Measurements from ENCODE around the gene TRIP12. TPM values are rescaled to one million over a fixed set of nuclear protein-coding genes. Genes with fewer than 3 reads are reported as not detected.
"Not testable (repeated sequence)": the region's sequence is repeated elsewhere in the genome, so short reads cannot be mapped to it uniquely, and the experiment has no call there.

The TRIP12 gene
- polyA plus RNA-seq, 4 donors, result 153 to 198 (median 182) TPM

DNA sequence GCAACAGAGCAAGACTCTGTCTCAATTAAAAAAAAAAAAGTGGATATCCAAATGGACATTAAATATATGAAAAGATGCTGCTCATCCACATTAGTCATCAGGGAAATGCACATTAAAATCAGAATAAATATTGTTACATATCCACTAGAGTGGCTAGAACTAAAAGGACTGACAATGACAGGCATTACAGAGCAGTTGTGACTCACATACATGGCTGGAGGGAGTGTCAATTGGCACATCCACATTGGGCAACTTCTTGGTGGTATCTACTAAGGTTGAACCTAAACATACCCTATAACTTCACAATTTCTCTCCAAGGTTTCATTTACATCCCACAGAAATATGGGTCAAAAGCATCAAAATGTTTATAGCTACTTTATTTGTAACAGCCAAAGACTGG is 193.4 kb downstream of the TRIP12 start:
- DNase-seq (ENCODE audit: low read depth in 4 of 4, low spot score in 3 of 4), result no peak

DNA sequence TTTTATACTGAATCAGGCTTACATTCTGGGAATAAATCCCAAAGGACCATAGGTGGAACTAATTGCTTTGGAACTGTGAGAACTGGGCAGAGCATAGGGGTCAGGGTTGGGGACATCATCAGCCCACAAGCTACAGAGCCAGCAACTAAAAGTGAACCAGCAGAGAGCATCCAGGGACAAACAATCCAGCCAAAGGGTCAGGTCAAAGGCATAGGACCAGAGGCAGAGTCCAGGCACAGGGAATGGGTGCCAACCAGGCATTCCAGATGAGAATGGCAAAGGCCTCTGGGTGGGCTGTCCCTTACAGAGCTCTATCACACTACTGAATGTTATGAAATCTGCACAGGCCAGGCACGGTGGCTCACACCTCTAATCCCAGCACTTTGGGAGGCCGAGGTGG is 195.2 kb downstream of the TRIP12 start:
- DNase-seq (ENCODE audit: low read depth in 4 of 4, low spot score in 3 of 4), result no peak

DNA sequence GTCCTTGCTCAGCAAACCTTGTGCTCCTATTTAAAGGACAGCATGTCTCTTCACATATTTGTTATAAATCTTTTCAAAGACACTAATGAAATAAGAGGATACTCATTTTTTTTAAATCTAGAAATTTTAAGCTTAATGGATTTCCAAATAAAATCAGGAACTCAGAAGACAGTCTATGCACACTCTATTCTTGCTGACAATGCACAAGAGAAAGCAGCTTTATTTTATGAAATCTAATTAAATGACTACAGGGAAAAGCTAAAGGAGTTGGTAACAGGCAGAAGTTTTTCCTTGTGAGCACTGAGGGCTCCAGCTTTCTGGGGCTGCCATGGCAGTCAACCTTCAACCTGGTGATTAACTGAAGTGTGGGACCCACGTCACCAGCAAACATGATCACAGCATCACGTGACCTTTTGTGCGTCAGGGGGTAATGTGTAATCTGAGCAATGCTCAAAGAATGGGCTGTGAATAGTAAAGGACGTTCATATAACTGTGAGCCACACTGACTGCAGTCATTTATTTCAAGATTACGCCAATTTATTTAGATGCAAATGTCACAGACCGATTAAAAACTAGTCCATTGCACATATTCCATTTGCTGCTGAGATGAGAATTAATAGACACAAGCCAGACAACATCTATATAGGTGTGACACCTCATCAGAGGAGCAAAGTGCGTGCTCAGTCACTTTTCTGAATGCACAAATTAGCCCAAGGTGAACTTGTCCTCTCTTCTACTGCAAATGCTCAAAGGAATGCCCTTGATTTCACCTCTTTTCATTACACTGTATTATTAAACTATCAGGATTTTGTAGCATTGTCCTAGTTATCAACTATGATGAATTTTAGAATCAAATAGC is 195.9 kb downstream of the TRIP12 start:
- DNase-seq (ENCODE audit: low read depth in 4 of 4, low spot score in 3 of 4), result no peak

GRCh38 chr2:229723192-229723591 is 198.6 kb downstream of the TRIP12 start:
- DNase-seq (ENCODE audit: low read depth in 4 of 4, low spot score in 3 of 4), result not testable (repeated sequence)

DNA sequence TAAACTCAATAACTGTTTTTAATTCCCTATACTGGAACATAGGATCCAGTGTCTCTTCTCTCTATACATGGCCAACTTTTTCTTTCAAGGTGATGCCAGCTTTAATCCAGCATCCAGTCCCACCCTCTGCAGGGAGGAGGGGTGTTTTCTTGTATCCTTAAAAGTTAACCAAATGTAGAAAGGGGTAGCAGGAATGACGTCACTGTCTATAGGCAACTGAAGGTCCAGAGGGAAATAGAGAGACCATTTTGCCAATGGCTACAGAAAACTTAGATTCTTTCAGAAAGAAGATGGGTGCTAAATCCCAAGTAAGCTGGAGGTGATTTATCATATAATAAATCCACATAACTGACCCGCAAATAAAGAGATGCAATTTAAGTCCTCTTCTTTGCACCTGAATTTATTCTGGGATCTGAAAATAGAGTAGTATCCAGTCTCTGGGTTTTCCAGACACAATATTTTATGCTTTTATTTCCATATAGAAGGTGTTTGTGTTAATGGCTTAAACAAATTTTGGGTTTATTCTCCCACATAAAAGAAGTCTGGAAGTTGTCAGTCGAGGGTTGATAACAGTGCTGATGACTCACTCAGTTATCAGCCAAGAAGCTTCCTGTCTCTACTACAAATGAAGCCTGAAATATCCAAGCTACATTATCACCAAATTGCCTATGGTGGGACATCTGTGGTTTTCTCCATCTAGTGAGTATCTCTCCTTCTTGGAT is 201.7 kb downstream of the TRIP12 start:
- DNase-seq (ENCODE audit: low read depth in 4 of 4, low spot score in 3 of 4), result no peak

- DNase-seq (ENCODE audit: low read depth in 4 of 4, low spot score in 3 of 4), result no peak
Observed at GRCh38 chr2:229718057-229718456, 203.8 kb downstream of the TRIP12 start.

GRCh38 chr2:229715895-229716507 is 205.8 kb downstream of the TRIP12 start:
- no peak for DNase-seq (ENCODE audit: low read depth in 4 of 4, low spot score in 3 of 4)

DNA sequence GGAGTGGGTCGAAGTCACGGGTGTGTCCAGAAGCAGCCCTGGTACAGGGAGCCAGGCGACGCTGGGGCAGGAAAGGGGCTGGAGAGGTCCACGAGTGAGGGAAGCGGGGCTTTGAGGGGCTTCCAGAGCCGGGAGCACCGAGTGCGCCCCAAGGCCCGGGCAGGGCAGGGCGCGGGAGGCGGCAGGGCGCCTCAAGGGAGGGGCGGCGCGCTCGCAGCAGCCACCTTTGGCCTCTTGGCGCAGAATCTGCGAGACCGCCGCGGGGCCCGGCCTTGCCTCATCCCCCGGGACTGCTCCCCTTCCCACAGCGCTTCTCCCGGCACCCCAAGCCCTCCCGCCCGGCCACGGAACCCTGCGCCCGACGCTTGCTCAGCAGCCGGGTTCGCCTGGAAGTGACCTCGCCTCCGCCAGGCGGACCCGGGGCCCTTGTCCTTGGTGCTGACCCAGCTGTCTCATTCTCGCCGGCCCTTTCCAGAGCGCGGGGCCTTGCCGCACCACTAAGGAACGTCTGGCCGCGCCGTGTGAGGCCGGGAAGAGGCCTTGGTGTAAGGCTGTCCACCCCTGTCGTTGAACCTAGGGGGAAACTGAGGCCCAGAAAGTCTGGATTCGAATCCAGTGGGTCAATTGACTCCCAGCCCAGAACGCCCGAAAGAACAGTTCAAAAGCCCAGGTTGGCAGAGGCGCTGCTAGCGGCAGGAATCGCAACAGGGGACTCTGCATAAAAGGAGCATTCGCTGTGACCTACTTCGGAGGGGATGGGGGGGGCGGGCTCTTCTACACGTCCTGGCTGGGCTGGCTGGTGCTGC is 206.9 kb downstream of the TRIP12 start:
- DNase-seq (ENCODE audit: low read depth in 4 of 4, low spot score in 3 of 4), result no peak

- no peak for DNase-seq (ENCODE audit: low read depth in 4 of 4, low spot score in 3 of 4)
Observed at GRCh38 chr2:229714080-229714735, 207.6 kb downstream of the TRIP12 start, which contains the start of gene DNER. Gene DNER, minus strand, starts transcription at chr2:229714555. Its CDS starts 132 bp downstream, at chr2:229714423.

Other genes with a start within 250 kb of the TRIP12 start
- gene DNER, start 207.5 kb downstream of the TRIP12 start, polyA plus RNA-seq (ENCODE audit: insufficient read length in 4 of 4), result 10 to 100 TPM; 70.9 to 73.5 (median 72.1) TPM
- gene FBXO36, start 494 bp upstream of the TRIP12 start, polyA plus RNA-seq (ENCODE audit: insufficient read length in 4 of 4), result 1 to 10 TPM; 5.6 to 8.2 (median 6.5) TPM
- gene SLC16A14, start 146.9 kb upstream of the TRIP12 start, polyA plus RNA-seq (ENCODE audit: insufficient read length in 4 of 4), result 1 to 10 TPM; 5.5 to 8.0 (median 7.7) TPM